GM21619 (cell line): Measurements from ENCODE around the gene TMEM218.
"Not testable (repeated sequence)": the region's sequence is repeated elsewhere in the genome, so short reads cannot be mapped to it uniquely, and the experiment has no call there.

Experiments
- ATAC-seq: cut with Tn5 transposase; IDR thresholded peaks from one replicate; pipeline ENCODE4 v1.9.1; 2021; ENCODE audit not compliant: unreplicated experiment

Gene TMEM218

DNA sequence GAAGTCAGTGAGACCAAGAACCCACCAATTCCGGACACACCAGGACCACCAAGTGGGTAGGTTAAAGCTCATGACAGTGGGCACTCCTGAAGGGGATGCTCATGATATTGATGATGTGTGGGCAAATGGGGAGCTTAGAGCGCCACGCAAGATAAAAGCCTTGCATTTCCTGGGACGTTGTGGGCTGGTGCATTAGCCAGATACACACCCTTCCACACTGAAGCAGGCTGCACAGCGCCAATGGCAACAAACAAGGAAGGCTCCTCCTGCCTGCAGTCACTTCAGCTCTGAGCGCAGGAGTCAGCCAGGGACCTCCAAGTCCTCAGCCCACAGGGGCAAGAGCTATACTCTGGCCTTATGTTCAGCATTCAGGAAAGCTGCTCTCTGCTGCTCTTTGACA lies 20.6 kb downstream of the TMEM218 start:
- no peak for ATAC-seq

DNA sequence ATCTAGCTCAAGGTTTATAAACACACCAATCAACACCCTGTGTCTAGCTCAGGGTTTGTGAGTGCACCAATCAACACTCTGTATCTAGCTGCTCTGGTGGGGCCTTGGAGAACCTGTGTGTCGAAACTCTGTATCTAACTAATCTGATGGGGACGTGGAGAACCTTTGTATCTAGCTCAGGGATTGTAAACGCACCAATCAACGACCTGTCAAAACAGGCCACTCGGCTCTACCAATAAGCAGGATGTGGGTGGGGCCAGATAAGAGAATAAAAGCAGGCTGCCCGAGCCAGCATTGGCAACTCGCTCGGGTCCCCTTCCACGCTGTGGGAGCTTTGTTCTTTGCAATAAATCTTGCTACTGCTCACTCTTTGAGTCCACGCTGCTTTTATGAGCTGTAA lies 21.3 kb downstream of the TMEM218 start:
- ATAC-seq = not testable (repeated sequence)

DNA sequence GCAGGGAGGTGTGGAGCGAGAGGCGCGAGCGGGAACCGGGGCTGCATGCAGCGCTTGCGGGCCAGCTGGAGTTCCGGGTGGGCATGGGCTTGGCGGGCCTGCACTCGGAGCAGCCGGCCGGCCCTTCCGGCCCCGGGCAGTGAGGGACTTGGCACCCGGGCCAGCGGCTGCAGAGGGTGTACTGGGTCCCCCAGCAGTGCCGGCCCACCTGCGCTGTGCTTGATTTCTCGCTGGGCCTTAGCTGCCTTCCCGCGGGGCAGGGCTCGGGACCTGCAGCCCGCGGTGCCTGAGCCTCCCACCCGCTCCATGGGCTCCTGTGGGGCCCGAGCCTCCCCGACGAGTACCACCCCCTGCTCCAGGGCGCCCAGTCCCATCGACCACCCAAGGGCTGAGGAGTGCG lies 21.9 kb downstream of the TMEM218 start:
- ATAC-seq = not testable (repeated sequence)

DNA sequence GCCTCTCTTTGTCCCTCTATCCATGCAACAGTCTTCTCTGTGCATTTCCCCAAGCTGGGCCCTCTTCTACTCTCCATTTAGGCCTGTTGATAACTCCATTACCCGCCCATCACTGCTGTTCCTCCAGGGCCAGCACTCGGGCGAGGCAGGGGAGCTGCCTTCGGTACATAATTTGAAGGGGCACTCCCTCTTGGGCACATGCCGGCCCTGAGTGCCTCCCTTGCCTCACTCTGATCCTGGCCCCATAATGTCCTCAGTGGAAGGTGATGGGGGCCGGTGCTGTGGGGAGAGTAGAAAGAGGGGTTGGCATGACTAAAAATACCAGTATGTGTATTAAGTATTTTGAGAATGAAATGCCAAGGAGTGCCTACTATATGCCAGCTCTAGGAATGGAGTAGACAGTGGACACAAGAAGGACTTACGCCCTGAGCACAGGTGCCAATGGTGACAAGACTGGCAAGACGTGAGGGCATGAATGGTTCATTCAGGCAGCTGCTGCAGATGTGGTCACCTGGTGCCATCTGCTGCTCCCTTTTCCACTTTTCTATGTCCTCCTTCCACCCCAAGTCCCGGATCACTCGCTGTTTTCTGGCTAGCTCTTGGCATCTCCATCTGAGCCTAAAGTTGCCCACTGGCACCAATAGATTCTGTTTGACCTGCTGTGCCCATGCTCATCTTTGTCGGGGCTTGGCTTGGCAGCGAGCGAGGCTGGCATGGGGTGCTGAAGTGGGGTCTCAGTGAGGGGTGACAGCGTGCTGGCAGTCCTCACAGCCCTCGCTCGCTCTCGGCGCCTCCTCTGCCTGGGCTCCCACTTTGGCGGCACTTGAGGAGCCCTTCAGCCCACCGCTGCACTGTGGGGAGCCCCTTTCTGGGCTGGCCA lies 22.6 kb downstream of the TMEM218 start:
- ATAC-seq = no peak

DNA sequence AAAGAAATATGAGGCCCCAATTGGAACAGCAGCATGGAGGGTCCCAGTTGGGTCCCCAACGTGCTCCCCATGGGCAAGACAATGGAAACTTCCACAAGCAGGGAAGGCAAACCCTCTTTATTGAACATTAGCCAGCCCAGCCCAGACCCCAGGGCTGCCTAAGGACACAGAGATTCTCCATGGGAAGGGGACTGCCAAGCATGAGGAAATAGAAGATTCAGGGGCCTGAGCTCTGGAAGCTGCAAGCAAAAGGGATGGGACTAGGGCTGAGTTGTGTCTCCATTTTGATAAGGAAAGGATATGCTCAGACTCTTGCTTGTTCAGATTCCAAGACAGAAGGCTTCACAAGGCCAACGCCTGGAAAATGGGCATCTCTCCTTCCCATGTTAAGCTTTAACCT lies 23.3 kb downstream of the TMEM218 start:
- no peak for ATAC-seq

DNA sequence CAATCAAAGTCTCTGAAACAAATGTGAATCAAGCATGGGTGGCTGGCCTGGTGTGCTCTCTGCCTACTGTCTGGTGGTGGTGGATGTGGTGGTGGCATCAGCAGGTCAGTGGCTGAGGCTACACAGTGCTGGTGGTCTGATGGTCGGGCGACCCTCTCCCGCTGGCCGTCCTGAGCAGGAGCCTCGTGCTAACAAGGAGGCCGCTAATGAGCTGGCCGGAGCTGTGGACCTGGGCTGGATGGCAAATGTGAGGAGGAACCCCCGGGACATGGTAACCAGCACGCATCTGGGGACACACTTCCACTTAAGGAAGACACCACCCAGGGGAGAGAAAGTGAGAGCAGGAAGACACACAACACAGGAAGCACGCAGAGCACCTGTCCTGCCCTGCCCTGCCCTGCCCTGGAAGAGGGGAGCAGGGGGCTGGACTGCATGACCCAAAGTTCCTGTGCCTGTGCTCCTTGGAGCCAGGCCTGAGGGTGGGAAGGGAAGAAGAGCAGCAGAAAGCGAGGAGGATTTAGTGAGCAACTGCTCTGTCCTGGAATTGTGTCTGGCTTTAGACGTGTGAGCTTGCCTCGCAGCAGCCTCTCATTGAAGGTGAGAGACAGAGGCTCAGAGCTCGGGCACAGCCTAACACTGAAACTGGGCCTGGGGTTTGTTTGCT lies 24.7 kb downstream of the TMEM218 start:
- no peak for ATAC-seq

DNA sequence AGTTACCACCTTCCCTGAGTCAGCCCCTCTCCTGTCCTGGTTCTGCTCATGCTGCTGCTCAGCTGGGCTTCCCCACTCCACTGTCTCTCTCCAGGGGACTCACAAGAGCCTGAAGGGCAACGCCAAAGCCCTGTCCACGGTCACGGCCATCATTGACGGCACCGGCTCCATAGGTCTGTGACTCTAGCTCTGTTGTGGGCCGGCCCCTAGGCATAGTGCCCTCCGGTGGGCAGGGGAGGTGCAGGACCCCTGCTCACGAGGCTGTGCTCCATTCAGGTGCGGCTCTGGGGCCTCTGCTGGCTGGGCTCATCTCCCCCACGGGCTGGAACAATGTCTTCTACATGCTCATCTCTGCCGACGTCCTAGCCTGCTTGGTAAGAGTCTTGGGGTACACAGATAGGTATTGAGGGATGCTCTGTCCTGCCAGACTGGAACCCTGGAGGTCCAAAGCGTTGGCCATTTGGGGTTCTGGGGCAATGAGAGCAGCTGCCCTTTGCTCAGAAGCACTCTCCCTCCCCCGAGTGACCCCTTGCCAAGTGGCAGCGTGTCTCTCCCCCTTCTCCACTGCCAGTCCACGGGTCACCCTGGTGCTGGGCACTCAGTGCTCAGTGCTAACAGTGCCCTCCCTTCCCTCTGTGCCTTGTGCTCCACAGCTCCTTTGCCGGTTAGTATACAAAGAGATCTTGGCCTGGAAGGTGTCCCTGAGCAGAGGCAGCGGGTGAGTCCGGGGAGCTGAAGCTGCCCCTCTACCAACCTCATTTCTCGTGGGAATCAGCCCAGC lies 25.9 kb downstream of the TMEM218 start:
- no peak for ATAC-seq

DNA sequence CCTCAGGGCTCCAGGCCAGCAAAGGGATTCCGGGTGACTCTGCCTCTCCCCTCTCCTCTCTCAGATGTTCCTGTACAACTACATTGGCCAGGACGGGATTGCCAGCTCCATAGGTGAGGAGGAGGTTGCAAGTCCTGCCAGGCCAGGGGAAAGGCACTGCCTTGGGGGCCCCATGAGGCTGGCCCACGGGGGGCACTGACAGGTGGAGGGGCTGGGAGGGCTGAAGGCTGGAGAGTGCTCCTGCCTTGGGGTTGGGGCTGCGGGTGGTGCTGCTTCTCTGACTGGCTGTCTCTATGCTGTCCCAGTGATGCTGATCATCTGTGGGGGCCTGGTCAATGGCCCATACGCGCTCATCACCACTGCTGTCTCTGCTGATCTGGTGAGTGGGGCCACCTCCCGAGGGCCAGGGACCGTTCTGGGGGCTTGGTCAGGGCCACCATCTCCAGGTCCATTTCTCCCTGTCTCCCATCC lies 26.6 kb downstream of the TMEM218 start:
- ATAC-seq = no peak

DNA sequence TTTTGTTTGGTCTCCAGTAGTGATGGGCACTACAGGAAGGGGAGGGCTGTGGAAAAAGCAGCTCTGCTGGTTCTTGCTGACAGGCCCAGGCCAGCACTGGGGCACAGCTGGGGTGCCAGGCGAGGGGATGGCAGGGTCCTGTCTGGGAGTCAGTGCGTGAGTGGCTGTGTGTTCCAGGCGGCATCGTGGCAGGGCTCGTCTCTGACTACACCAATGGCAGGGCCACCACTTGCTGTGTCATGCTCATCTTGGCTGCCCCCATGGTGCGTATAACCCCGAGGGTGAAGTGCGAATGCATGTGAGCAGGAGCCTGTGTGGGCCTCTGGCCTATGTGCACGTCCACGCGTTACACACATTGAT lies 27.4 kb downstream of the TMEM218 start:
- ATAC-seq = no peak

DNA sequence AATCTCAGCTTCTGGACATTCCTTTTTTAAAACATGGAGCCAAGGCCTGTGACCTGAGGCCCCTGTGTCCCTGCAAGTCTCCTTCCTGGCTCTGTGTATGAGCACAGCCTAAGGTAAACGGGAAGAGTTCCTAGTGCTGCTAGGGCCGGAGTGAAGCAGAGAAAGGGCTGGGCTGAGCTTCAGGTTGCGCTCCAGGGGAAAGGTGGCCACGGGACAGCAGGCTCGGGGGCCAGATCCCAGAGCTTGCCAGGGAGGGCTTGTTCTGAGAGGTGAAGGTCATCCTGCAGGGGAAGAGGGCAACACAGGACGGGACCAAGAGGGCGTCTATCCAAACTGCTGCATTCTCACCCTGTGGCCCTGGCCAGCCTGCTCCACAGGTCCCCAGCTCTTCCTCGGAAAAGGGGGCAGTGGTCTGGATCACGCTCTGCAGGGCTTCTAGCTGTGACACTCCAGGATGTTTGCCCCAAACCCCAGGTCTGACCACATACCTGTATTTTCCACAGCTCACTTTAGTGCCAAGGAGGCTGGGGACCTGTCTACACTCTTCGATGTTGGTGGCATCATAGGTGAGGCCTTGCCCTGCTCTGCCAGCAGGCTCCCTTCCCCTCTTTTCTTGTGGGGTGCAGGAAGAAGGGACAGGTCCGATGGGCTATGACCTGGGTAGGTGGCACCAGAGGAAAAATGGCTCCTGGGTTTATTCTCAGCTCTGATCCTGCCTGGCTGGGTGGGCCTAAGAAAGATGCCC lies 27.9 kb downstream of the TMEM218 start:
- ATAC-seq = no peak

DNA sequence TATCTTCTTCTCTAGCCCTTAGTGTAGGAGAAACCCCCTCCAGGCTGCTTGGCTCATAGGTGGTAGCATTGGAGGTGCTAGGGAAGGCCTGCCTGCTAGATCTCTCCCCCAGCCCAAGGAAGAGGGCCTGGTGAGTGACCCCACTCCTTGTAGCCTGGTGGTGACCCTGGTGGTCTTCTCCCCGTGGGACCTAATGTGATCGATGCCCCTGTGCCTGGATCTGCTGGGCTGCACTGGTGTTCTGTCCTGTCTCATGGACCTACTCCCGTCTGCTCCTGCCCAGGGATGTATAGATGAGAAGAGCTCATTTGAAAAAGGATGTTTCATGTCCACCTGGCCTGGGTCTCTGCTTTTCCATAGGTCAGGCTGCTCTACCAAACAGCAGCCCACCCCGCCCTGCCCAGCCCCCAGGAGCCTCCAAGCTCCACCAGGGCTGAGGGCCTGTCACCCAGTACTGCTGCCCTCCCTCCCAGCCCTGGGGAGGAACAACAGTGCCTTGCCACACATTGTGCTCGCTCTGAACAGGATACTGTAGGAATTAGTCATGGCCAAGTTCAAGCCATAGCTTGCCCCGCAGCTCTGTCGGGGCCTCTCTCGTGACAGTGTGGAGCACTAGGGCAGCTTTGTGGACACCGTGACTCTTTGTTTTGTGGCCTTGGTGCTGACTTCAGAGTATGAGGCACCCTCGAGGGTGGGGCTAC lies 28.7 kb downstream of the TMEM218 start:
- ATAC-seq = no peak

DNA sequence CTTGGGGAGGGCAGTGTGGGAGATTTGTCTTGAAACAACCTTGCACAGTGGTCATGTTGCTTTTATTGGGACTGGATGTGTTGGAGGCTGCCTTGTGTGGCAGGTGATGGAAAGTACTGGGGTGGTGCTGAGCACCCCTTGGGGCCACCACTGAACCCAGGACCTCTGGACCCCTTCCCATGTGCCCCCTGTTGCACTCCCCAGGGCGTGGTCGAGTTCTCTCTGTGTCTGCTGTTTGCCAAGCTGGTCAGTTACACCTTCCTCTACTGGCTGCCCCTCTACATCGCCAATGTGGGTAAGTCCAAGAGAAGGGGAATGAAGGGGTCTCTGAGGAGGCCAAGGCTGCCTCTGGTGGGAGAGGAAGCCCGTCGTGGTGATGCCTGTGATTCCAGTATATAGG lies 29.4 kb downstream of the TMEM218 start:
- ATAC-seq = no peak

DNA sequence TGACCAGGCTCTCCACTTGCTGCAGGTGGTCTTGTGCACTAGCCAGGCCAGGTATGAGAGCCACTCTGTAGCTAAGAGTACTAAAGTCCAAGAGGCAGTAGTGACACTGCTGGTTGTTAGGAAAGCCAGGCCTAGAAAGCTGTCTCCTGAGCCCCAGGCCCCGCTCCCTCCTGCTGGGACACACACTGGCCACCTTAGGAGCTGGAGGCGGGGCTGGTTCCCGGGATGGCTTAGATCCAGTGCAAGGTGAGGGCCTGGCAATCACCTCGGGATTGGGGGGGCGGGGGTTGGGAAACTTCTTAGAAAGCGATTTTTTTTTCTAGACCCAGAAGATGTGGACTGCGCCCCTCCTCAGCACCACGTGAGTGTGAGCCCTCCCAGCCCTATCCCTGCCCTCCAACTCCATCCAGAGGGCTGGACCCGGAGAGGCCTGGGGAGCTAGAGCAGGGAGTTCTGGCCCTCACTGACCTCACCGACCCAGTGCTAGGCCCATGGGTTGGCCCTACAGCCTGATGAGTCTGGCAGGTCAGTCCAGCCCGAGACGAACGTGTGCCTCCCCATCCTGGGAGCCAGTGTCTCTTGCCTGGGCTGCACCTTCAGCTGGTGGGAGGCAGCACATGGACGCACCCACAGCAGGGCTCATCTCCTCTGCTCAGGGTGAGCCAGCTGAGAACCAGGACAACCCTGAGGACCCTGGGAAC lies 30.2 kb downstream of the TMEM218 start:
- ATAC-seq = no peak

DNA sequence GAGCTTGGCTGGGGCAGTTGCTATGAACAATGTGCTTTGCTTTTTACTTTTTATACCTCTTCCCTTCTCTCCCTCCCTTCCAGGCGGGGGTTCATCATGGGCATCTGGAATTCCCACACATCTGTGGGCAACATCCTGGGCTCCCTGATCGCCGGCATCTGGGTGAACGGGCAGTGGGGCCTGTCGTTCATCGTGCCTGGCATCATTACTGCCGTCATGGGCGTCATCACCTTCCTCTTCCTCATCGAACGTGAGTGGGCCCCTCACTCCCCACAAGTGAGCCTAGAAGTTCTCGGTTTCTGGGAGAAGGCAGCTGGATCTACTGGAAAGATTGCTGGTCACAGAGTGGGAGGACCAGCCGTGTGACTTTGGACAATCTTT lies 30.9 kb downstream of the TMEM218 start:
- no peak for ATAC-seq

DNA sequence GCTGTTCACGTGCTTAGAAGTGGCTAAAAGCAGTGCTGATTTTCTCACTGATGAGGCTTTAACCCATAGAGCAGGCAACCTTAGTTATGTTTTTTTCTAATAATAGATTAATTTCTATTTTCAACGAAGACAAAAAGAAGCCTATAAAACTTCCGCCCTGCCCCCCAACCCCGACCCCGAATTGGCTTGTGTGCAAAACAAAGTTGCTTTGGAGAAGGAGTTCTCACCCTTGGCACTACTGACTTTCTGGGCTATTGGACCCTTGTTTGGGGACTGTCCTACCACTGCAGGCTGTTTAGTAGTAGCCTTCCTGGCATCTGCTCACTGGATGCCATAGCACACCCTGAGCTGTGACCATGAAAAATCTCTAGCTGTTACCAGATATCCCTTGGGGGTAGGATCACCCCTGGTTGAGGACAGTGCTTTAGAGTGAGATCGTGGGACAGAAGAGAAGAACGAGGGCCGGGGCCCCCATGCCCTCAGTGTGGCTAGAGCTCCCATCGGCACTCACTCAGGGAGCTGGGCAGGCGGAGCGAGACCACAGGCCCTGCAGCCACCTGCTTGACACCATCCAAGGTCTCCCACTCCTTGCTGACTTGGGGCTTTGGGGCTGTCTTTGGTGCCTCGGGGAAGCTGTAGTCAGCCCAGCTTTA lies 31.4 kb downstream of the TMEM218 start:
- ATAC-seq = no peak

DNA sequence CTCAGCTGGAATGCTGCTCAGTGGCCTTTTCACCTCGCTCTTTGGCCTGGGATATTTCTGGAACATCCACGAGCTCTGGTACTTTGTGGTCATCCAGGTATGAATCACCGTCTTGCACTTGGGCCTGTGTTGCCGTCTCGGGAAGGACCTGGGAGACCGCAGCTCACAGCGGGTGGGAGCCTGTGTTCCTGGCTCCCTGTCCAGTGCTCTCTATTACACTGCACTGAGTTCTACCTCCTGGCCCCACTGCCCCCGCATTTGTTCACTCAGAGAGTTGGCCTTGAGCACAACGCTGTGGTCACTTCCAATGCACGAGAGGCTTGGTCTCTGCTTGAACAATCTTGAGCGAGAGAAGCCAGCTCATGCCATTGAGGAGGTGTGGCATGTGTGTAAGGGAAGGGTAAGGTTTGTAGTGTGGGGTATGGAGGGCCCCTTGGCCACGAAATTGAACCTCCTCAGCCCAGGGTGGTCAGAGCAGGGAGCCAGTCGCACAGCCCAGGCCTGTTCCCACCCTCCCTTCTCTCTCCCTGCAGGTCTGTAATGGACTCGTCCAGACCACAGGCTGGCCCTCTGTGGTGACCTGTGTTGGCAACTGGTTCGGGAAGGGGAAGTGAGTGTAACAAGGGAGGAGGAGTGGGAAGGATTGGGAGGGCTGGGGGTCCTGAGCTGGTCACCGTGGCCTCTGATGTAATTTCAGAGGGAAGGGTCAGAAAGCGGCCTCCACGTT lies 32.1 kb downstream of the TMEM218 start:
- ATAC-seq = no peak

DNA sequence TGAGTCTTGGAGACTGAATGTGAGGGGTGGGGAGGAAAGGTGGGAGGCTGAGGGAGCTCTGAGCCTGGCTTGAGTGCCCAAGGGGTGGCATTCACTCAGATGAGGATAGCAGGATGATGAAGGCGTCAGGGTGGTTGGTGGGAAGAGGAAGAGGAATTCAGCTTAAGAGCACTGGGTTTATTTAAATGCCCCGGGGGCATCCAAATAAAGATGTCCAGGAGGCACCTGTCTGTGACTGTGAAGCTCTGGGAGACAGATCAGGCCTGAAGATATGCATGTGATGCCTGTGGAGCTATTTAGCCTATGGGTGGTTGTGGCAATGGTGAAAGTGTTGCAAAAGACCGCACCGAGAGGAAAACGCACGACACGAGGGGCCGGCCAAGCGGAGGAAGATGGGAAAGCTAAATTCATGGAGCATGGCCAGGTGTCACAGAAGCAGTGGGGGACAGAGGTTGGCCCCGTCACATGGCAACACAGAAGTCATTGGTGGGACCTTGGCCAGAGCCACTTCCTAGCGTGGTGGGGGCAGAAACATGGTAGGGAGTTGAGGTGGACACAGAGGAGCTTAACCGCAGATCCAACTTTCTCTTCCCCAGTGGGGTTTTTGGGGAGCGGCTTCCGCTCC lies 32.8 kb downstream of the TMEM218 start:
- no peak for ATAC-seq

DNA sequence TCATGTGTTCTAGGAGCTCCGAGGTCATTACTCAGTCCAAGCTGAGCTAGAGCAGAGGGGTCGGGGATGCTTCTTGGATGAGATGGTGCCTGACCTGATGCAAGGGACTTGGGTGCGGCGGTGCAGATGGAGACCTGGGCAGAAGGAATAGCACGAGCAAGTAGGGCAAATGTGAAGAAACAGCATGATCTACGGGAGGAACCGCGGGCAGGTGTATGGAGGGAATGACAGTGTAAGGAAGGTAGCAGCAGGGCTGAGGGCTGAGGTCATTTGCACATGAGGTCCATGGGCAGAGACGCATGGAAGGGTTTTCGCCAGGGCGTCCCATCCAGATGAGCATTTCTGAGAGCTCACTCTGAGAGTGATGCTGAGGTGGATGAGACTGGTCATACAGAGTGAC lies 33.4 kb downstream of the TMEM218 start:
- no peak for ATAC-seq
